DND-41 (cell line): Measurements from ENCODE around the gene KRTAP10-8.

Experiments used
- ATAC-seq: fragments of 200-7000 bp; cut with Tn5 transposase; 3 replicates; pipeline ENCODE4 v1.9.1; 2021; ENCODE audit warnings: low read depth; ENCODE audit not compliant: insufficient read depth
- DNase-seq: peaks from one replicate; pipeline ENCODE4 v3.0.0-alpha.2; 2020
- H2AFZ ChIP-seq: 2 replicates; pipeline ENCODE4 v1.6.0; 2012; ENCODE audit warnings: low read depth, low read length
- H3K27ac ChIP-seq: 2 replicates; pipeline ENCODE4 v1.5.1; 2012; ENCODE audit warnings: low read length, inconsistent platforms
- H3K27me3 ChIP-seq: fragments of 200-600 bp; sonication (generic); 2 replicates; pipeline ENCODE4 v1.6.0; 2012; ENCODE audit warnings: low read length, mild to moderate bottlenecking, inconsistent platforms; ENCODE audit not compliant: insufficient read depth, poor library complexity
- H3K36me3 ChIP-seq: 2 replicates; pipeline ENCODE4 v1.5.1; 2012; ENCODE audit warnings: low read length, inconsistent platforms; ENCODE audit not compliant: insufficient read depth
- H3K4me1 ChIP-seq: 2 replicates; pipeline ENCODE4 v1.5.1; 2012; ENCODE audit warnings: mild to moderate bottlenecking, low read length; ENCODE audit not compliant: insufficient read depth
- H3K4me2 ChIP-seq: 2 replicates; pipeline ENCODE4 v1.6.0; 2012; ENCODE audit warnings: mild to moderate bottlenecking, moderate library complexity, low read length, inconsistent platforms; ENCODE audit not compliant: insufficient read depth
- H3K4me3 ChIP-seq, 2 experiments: fragments of 200-600 bp in 1 of 2; shearing (Covaris generic) in 1 of 2; 2 replicates each; pipeline ENCODE4 v1.5.1; 2012 to 2016; ENCODE audit warnings: inconsistent platforms in 2 of 2, low read length in 2 of 2, mild to moderate bottlenecking in 2 of 2, low read depth in 1 of 2, moderate library complexity in 1 of 2
- H3K79me2 ChIP-seq: 2 replicates; pipeline ENCODE4 v1.6.0; 2012; ENCODE audit warnings: low read length, inconsistent platforms; ENCODE audit not compliant: insufficient read depth
- H3K9ac ChIP-seq: 2 replicates; pipeline ENCODE4 v1.6.0; 2012; ENCODE audit warnings: low read depth, mild to moderate bottlenecking, inconsistent platforms, low read length, moderate library complexity
- H3K9me3 ChIP-seq: 2 replicates; pipeline ENCODE4 v1.5.1; 2012; ENCODE audit warnings: low read length, moderate library complexity, mild to moderate bottlenecking, inconsistent platforms; ENCODE audit not compliant: insufficient read depth, severe bottlenecking
- H4K20me1 ChIP-seq: 2 replicates; pipeline ENCODE4 v1.6.0; 2012; ENCODE audit warnings: low read length; ENCODE audit not compliant: insufficient read depth
- EZH2 ChIP-seq: IDR thresholded peaks from 3 replicates; pipeline ENCODE4 v1.6.1; 2012; ENCODE audit warnings: borderline replicate concordance, low read depth, mild to moderate bottlenecking, moderate library complexity, low read length, inconsistent platforms; ENCODE audit not compliant: severe bottlenecking
- TF ChIP-seq, protein P1 (sequence below): IDR thresholded peaks from 2 replicates; pipeline ENCODE4 v1.5.1; 2012; ENCODE audit warnings: borderline replicate concordance, low read length, moderate library complexity, mild to moderate bottlenecking; ENCODE audit not compliant: poor library complexity, severe bottlenecking; ENCODE audit errors: extremely low read depth

KRTAP10-8 gene

DNA sequence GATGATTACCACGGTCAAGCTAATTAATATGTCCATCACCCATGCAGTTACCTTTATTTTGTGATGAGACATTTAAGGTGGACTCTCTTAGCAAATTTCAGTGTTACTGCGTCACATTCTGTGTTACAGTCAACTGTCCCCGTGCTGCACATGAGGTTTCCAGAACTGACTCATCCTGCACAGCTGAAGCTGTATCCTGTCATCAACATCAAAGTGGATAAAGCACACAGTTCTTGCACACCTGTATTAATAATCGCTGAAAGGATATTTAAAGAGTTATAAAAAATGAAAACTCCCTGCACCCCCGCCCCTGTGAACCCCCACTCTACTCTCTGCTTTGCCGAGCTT lies 28.1 kb upstream of the KRTAP10-8 start:
- Histone ChIP-seq H2AFZ (no peak overlapping the region), H3K36me3 (no peaks in the 10 kb centered on the region), H3K9me3 (peaks cover 9% of the 10 kb centered on the region), H3K4me3 (no peak overlapping the region), H3K9ac (no peak overlapping the region), H3K27me3 (peaks cover 7% of the 10 kb centered on the region), H3K4me2 (no peak overlapping the region), H3K79me2 (no peaks in the 10 kb centered on the region), H3K4me1 (no peaks in the 10 kb centered on the region), H3K27ac (no peak overlapping the region), H4K20me1 (no peaks in the 10 kb centered on the region)
- ATAC-seq (no peak), DNase-seq (no peak)
- TF ChIP-seq EZH2 = no peak
- TF ChIP-seq, protein P1, sequence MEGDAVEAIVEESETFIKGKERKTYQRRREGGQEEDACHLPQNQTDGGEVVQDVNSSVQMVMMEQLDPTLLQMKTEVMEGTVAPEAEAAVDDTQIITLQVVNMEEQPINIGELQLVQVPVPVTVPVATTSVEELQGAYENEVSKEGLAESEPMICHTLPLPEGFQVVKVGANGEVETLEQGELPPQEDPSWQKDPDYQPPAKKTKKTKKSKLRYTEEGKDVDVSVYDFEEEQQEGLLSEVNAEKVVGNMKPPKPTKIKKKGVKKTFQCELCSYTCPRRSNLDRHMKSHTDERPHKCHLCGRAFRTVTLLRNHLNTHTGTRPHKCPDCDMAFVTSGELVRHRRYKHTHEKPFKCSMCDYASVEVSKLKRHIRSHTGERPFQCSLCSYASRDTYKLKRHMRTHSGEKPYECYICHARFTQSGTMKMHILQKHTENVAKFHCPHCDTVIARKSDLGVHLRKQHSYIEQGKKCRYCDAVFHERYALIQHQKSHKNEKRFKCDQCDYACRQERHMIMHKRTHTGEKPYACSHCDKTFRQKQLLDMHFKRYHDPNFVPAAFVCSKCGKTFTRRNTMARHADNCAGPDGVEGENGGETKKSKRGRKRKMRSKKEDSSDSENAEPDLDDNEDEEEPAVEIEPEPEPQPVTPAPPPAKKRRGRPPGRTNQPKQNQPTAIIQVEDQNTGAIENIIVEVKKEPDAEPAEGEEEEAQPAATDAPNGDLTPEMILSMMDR = no peak

DNA sequence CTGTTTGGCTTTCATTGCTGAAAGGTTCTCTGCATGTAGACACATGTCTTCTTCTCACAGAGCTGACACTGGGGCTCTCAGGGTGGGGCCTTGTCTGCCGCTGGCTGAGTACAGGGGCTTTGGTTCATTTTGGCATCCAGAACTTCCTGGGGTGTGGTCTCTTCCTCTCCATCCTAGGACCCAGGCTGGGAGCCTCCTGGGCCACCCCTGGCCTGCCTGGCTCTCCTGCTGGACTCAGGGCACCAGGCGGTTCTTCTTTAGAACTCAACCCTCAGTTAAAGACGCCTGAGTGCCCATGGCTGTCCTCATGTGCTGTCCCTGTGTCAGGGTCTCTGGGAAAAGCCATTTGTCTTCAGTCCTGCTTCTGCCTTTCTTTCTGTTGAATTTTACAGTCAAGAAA lies 26.0 kb upstream of the KRTAP10-8 start:
- H2AFZ ChIP-seq = no peak overlapping the region
- H3K9ac ChIP-seq = no peak overlapping the region
- H3K4me3 ChIP-seq = no peak overlapping the region
- no peak for DNase-seq
- H3K4me2 ChIP-seq = no peak overlapping the region
- no peak overlapping the region for H3K27ac ChIP-seq
- no peaks in the 10 kb centered on the region for H3K36me3 ChIP-seq
- H3K27me3 ChIP-seq = peaks cover 7% of the 10 kb centered on the region
- ATAC-seq = no peak
- no peaks in the 10 kb centered on the region for H3K79me2 ChIP-seq
- peaks cover 8% of the 10 kb centered on the region for H3K9me3 ChIP-seq
- no peaks in the 10 kb centered on the region for H4K20me1 ChIP-seq
- TF ChIP-seq EZH2 = no peak
- TF ChIP-seq, protein P1 = no peak
- no peaks in the 10 kb centered on the region for H3K4me1 ChIP-seq

DNA sequence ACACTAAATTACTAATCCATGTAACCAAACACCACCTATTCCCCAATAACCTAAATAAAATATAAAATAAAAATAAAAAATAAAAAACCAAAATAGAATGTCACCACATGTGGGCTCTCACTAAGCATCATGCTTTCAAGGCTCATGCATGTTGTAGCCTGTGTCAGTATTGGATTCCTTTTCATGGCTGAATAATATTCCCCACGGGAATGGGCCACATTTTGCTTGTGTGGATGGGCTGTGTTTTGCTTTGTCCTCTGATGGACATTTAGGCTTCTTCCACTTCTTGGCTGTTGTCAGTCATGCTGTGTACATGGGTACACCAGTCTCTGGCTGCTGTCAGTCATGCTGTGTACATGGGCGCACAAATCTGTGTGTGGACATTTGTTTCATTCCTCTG lies 22.8 kb upstream of the KRTAP10-8 start:
- no peak overlapping the region for H3K4me3 ChIP-seq
- TF ChIP-seq, protein P1 = no peak
- TF ChIP-seq EZH2 = no peak
- ATAC-seq (no peak), DNase-seq (no peak)
- H4K20me1 ChIP-seq = no peaks in the 10 kb centered on the region
- no peak overlapping the region for H3K4me2 ChIP-seq
- H3K9ac ChIP-seq = no peak overlapping the region
- no peaks in the 10 kb centered on the region for H3K36me3 ChIP-seq
- no peaks in the 10 kb centered on the region for H3K79me2 ChIP-seq
- peaks cover 7% of the 10 kb centered on the region for H3K27me3 ChIP-seq
- no peak overlapping the region for H2AFZ ChIP-seq
- no peaks in the 10 kb centered on the region for H3K9me3 ChIP-seq
- no peak overlapping the region for H3K27ac ChIP-seq
- H3K4me1 ChIP-seq = no peaks in the 10 kb centered on the region

DNA sequence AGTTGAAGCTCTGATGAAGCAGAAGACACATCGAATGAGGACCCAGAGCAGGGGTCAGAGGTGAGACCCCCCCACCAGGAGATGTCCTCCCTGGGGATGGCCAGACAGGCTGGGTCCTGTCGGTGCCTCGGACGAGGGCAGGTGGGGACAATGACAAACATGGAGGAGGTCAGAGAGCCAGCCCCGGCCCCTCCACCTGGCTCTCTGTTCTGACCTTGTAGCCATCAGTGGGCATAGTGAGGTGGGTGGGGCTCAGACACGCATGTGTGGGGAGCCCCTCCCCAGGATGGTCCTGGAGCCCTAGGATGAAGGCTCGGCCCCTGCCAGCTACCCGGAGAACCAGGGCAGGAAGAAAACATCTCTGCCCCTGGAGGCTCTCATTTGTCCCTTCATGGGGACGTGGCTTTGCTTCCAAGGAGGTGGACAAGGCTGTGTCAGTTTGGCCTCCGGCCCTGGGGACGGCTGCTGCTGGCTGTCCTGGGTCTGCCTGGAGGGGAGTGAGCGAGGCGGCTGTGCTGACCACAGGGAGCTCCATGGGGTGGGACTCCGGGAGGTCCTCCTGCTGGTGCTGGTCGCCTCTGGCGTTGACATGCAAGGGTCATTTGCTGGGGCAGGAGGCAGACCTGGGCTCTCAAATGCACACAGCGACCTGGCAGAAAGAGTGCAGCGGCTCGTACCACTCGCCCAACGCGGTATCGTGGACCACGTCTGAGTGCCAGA lies 22.1 kb upstream of the KRTAP10-8 start:
- H3K27me3 ChIP-seq = peaks cover 7% of the 10 kb centered on the region
- H4K20me1 ChIP-seq = no peaks in the 10 kb centered on the region
- DNase-seq = no peak
- no peaks in the 10 kb centered on the region for H3K4me1 ChIP-seq
- no peak overlapping the region for H2AFZ ChIP-seq
- no peak for ATAC-seq
- H3K4me3 ChIP-seq = no peak overlapping the region
- H3K27ac ChIP-seq = no peak overlapping the region
- no peak overlapping the region for H3K9ac ChIP-seq
- TF ChIP-seq, protein P1 = no peak
- no peak for TF ChIP-seq EZH2
- no peaks in the 10 kb centered on the region for H3K36me3 ChIP-seq
- H3K79me2 ChIP-seq = no peaks in the 10 kb centered on the region
- no peak overlapping the region for H3K4me2 ChIP-seq
- H3K9me3 ChIP-seq = no peaks in the 10 kb centered on the region
